Neural cell (in vitro differentiated cells): ENCODE measurements around the gene VIT.

Experiments
- EP300 ChIP-seq: fragments of 450-650 bp; conservative IDR thresholded peaks from 2 replicates; pipeline ENCODE4 v1.6.1; 2014; ENCODE audit warnings: antibody characterized with exemption, mild to moderate bottlenecking, moderate library complexity; ENCODE audit not compliant: poor library complexity, severe bottlenecking
- EZH2 ChIP-seq: fragments of 200-600, 300-800 bp; shearing (Covaris generic), sonication (generic); IDR thresholded peaks from 2 replicates; pipeline ENCODE4 v1.6.1; 2014; ENCODE audit warnings: antibody characterized with exemption, low read length, borderline replicate concordance, mild to moderate bottlenecking; ENCODE audit not compliant: insufficient read depth, poor library complexity, severe bottlenecking
- TAF1 ChIP-seq: IDR thresholded peaks from 2 replicates; pipeline ENCODE4 v1.6.1; 2012; ENCODE audit warnings: low read depth
- TF ChIP-seq, protein P1 (sequence below): fragments of 450-650 bp; IDR thresholded peaks from 2 replicates; pipeline ENCODE4 v1.5.1; 2014; ENCODE audit warnings: antibody characterized with exemption, mild to moderate bottlenecking, moderate library complexity; ENCODE audit not compliant: poor library complexity, severe bottlenecking
- TF ChIP-seq, protein P2 (sequence below): IDR thresholded peaks from 2 replicates; pipeline ENCODE4 v1.6.1; 2012; ENCODE audit warnings: borderline replicate concordance

DNA sequence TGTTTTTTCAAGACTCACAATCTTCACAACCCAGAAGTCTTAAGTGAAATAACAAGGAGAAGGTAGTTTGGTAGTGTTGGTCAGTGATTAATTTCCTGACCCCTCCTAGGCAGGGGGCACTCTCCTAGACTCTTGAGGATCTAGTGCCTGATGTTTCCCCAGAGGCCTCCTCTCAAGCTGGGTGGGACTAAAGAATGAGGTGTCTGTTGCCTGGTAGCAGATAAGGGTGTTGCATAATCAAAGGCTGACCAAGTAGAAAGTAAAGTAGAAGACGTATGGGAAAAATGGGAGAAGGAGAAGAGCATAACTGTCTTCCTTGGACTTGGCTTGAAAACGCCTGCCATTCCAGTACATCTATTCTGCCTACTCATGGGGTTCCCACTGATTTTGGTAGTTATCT lies 37.8 kb downstream of the VIT start:
- TF ChIP-seq, protein P1, sequence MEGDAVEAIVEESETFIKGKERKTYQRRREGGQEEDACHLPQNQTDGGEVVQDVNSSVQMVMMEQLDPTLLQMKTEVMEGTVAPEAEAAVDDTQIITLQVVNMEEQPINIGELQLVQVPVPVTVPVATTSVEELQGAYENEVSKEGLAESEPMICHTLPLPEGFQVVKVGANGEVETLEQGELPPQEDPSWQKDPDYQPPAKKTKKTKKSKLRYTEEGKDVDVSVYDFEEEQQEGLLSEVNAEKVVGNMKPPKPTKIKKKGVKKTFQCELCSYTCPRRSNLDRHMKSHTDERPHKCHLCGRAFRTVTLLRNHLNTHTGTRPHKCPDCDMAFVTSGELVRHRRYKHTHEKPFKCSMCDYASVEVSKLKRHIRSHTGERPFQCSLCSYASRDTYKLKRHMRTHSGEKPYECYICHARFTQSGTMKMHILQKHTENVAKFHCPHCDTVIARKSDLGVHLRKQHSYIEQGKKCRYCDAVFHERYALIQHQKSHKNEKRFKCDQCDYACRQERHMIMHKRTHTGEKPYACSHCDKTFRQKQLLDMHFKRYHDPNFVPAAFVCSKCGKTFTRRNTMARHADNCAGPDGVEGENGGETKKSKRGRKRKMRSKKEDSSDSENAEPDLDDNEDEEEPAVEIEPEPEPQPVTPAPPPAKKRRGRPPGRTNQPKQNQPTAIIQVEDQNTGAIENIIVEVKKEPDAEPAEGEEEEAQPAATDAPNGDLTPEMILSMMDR = no peak
- TF ChIP-seq EP300 (no peak), TAF1 (no peak), EZH2 (no peak)
- TF ChIP-seq, protein P2, sequence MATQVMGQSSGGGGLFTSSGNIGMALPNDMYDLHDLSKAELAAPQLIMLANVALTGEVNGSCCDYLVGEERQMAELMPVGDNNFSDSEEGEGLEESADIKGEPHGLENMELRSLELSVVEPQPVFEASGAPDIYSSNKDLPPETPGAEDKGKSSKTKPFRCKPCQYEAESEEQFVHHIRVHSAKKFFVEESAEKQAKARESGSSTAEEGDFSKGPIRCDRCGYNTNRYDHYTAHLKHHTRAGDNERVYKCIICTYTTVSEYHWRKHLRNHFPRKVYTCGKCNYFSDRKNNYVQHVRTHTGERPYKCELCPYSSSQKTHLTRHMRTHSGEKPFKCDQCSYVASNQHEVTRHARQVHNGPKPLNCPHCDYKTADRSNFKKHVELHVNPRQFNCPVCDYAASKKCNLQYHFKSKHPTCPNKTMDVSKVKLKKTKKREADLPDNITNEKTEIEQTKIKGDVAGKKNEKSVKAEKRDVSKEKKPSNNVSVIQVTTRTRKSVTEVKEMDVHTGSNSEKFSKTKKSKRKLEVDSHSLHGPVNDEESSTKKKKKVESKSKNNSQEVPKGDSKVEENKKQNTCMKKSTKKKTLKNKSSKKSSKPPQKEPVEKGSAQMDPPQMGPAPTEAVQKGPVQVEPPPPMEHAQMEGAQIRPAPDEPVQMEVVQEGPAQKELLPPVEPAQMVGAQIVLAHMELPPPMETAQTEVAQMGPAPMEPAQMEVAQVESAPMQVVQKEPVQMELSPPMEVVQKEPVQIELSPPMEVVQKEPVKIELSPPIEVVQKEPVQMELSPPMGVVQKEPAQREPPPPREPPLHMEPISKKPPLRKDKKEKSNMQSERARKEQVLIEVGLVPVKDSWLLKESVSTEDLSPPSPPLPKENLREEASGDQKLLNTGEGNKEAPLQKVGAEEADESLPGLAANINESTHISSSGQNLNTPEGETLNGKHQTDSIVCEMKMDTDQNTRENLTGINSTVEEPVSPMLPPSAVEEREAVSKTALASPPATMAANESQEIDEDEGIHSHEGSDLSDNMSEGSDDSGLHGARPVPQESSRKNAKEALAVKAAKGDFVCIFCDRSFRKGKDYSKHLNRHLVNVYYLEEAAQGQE = no peak
